HG03135 (cell line): ENCODE measurements around the gene HMX3.

Source experiments
- ATAC-seq: cut with Tn5 transposase; IDR thresholded peaks from one replicate; pipeline ENCODE4 v1.9.1; 2021; ENCODE audit warnings: mild to moderate bottlenecking, moderate library complexity; ENCODE audit not compliant: unreplicated experiment

The HMX3 gene

GRCh38 chr10:123135415-123136141 is at the start of gene HMX3:
TSS of gene HMX3 (plus strand) at chr10:123135970. CDS start at chr10:123136051, 81 bp downstream.
- ATAC-seq, result no peak

- no peak for ATAC-seq
Observed at GRCh38 chr10:123086281-123086680, 49.5 kb upstream of the HMX3 start.

- no peak for ATAC-seq
Observed at GRCh38 chr10:123087348-123087747, 48.4 kb upstream of the HMX3 start.

GRCh38 chr10:123087786-123088185 is 48.0 kb upstream of the HMX3 start:
- ATAC-seq, result no peak

- no peak for ATAC-seq
Observed at GRCh38 chr10:123092635-123093414, 42.9 kb upstream of the HMX3 start.

GRCh38 chr10:123093489-123093888 is 42.3 kb upstream of the HMX3 start:
- ATAC-seq, result no peak

GRCh38 chr10:123096452-123096851 is 39.3 kb upstream of the HMX3 start:
- no peak for ATAC-seq

GRCh38 chr10:123097039-123097438 is 38.7 kb upstream of the HMX3 start:
- no peak for ATAC-seq

- ATAC-seq, result no peak
Observed at GRCh38 chr10:123100030-123100762, 35.6 kb upstream of the HMX3 start.

- no peak for ATAC-seq
Observed at GRCh38 chr10:123101872-123102271, 33.9 kb upstream of the HMX3 start.

- no peak for ATAC-seq
Observed at GRCh38 chr10:123102673-123103072, 33.1 kb upstream of the HMX3 start.

GRCh38 chr10:123103944-123104343 is 31.8 kb upstream of the HMX3 start:
- no peak for ATAC-seq

GRCh38 chr10:123109466-123109865 is 26.3 kb upstream of the HMX3 start:
- no peak for ATAC-seq

- no peak for ATAC-seq
Observed at GRCh38 chr10:123117644-123118417, 17.9 kb upstream of the HMX3 start.

- no peak for ATAC-seq
Observed at GRCh38 chr10:123119081-123119480, 16.7 kb upstream of the HMX3 start.

GRCh38 chr10:123126246-123126645 is 9.5 kb upstream of the HMX3 start:
- ATAC-seq, result no peak

GRCh38 chr10:123129618-123130271 is 6.0 kb upstream of the HMX3 start:
- ATAC-seq, result no peak

GRCh38 chr10:123132576-123133477 is 2.9 kb upstream of the HMX3 start:
- ATAC-seq, result peak; percentile 61
